Placental epithelial cell (primary cell): ENCODE measurements around the gene INSL4. TPM values are rescaled to one million over a fixed set of nuclear protein-coding genes. Genes with fewer than 3 reads are reported as not detected.

Source experiments
- small RNA-seq: library from RNA; depleted of rRNA; stranded (forward); fragments of <200 nt; gene quantifications from one replicate; pipeline ENCODE3, GENCODE V24; 2012
- total RNA-seq: library from RNA; depleted of rRNA; stranded (reverse); fragments of >200 nt; gene quantifications from 2 replicates; pipeline ENCODE4 v1.2.3, GENCODE V29; 2012

INSL4 gene
- not detected in 2 replicates for total RNA-seq

DNA sequence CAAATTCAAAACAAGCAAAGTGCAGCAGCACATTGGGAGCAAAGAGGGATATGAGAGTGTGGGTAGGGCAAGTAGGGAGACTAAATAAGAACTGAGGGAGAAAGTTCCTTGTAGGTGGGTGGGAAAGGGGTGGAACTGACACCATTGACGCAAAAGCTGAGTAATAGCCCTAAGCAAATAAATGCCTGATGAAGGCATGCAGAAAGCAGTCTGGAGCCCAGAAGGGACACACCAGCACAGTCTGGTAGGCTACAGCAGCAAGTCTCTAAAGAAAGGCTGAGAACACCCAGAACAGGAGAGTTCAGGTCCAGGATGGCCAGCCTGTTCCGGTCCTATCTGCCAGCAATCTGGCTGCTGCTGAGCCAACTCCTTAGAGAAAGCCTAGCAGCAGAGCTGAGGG, at the start of gene INSL4:
Gene INSL4 (plus strand): TSS at position 208 of the 400 bp plus-strand sequence. CDS start 105 bp downstream, at position 313.

DNA sequence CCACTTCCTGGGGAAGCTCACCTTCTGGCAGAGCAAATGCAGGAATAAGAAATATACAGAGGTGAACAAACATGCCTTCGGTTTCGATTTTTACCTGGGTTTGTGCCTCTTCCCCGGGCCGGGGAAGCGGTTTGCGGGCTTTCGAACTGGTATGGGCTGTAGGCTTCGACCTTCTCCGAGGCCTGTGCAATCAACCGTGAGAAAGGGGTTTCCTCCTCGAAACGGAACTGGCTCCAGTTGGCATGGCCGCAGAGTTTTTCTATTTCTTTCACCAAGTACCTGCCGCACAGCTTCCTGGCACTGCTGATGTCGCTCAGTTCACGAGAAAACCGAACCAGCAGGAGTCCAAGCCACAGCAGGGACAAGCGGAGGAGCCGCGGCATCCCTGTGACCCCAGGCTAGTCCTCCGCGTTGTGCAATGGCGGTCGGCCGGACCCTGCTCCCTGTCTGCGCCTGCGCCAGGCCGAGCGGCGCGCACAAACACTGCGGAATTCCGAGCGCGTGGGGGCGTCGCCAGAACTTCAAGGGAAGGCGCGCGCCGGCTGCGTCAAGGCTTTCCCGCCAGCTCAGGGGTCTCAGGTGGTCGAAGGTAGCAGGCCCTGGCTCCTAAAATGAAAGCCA, 45.9 kb upstream of the INSL4 start, which contains the start of gene INSL6:
Gene INSL6 (minus strand): TSS at position 420 of the 621 bp plus-strand sequence. CDS start 37 bp downstream, at position 383.

Small RNA genes lying within 50 kb of the gene (small RNA-seq; reads per million reads assigned to genes)
- not detected for gene AL133547.1

Other genes with a start within 250 kb of the INSL4 start
- gene JAK2, start 246.1 kb upstream of the INSL4 start, total RNA-seq = 16.8 and 53.4 TPM in 2 replicates
- not detected in 2 replicates for gene INSL6, start 45.8 kb upstream of the INSL4 start, total RNA-seq
- gene RLN2, start 73.3 kb downstream of the INSL4 start, total RNA-seq = not detected in 2 replicates
- not detected in 2 replicates for gene RLN1, start 108.5 kb downstream of the INSL4 start, total RNA-seq
- 6.7 and 14.5 TPM in 2 replicates for gene PLGRKT, start 206.5 kb downstream of the INSL4 start, total RNA-seq
- gene CD274, start 219.1 kb downstream of the INSL4 start, total RNA-seq = 0.39 and 2.3 TPM in 2 replicates